Mesendoderm (in vitro differentiated cells): Measurements from ENCODE around the gene CLDN3.

Experiments
- DNase-seq: peaks from one replicate; pipeline ENCODE4 v3.0.0; 2013
- H2AK5ac ChIP-seq: 2 replicates; pipeline ENCODE4 v1.6.1; 2013; ENCODE audit warnings: low read length, inconsistent platforms
- H2BK120ac ChIP-seq: 2 replicates; pipeline ENCODE4 v1.6.1; 2013; ENCODE audit warnings: low read depth, mild to moderate bottlenecking, low read length, moderate library complexity, mixed read lengths
- H2BK15ac ChIP-seq: replicated peaks from 2 replicates; pipeline ENCODE4 v1.6.1; 2013; ENCODE audit warnings: low read depth, mild to moderate bottlenecking, moderate library complexity
- H2BK5ac ChIP-seq: 2 replicates; pipeline ENCODE4 v1.6.1; 2013; ENCODE audit warnings: low read length, inconsistent platforms
- H3K18ac ChIP-seq: 2 replicates; pipeline ENCODE4 v1.6.1; 2013; ENCODE audit warnings: mild to moderate bottlenecking, low read length, mixed read lengths
- H3K23ac ChIP-seq: one replicate; pipeline ENCODE4 v1.6.1; 2013; ENCODE audit warnings: low read length
- H3K27ac ChIP-seq: 2 replicates; pipeline ENCODE4 v1.5.1; 2013; ENCODE audit warnings: low read depth, mild to moderate bottlenecking, inconsistent platforms, low read length, moderate library complexity
- H3K27me3 ChIP-seq: 2 replicates; pipeline ENCODE4 v1.6.1; 2013; ENCODE audit warnings: low read length, control low read depth, mild to moderate bottlenecking, inconsistent platforms; ENCODE audit not compliant: insufficient read depth, poor library complexity
- H3K36me3 ChIP-seq: 2 replicates; pipeline ENCODE4 v1.6.1; 2013; ENCODE audit warnings: low read length, inconsistent platforms; ENCODE audit not compliant: control insufficient read depth, insufficient read depth
- H3K4ac ChIP-seq: one replicate; pipeline ENCODE4 v1.6.1; 2013; ENCODE audit warnings: low read depth, mild to moderate bottlenecking, low read length, moderate library complexity
- H3K4me1 ChIP-seq: 2 replicates; pipeline ENCODE4 v1.6.1; 2013; ENCODE audit warnings: low read depth, low read length, inconsistent platforms; ENCODE audit not compliant: control insufficient read depth
- H3K4me2 ChIP-seq: 2 replicates; pipeline ENCODE4 v1.6.1; 2013; ENCODE audit warnings: low read length
- H3K4me3 ChIP-seq: 2 replicates; pipeline ENCODE4 v1.5.1; 2013; ENCODE audit warnings: mild to moderate bottlenecking, low read length
- H3K56ac ChIP-seq: one replicate; pipeline ENCODE4 v1.6.1; 2013; ENCODE audit warnings: low read length
- H3K79me1 ChIP-seq: 2 replicates; pipeline ENCODE4 v1.6.1; 2013; ENCODE audit warnings: low read length, inconsistent platforms
- H3K79me2 ChIP-seq: 2 replicates; pipeline ENCODE4 v1.6.1; 2013; ENCODE audit warnings: mild to moderate bottlenecking, low read length; ENCODE audit not compliant: control insufficient read depth, insufficient read depth
- H3K9ac ChIP-seq: 2 replicates; pipeline ENCODE4 v1.6.1; 2013; ENCODE audit warnings: low read length, inconsistent platforms
- H4K5ac ChIP-seq: one replicate; pipeline ENCODE4 v1.6.1; 2013; ENCODE audit warnings: low read length
- H4K8ac ChIP-seq: one replicate; pipeline ENCODE4 v1.6.1; 2013; ENCODE audit warnings: low read depth, mild to moderate bottlenecking, control low read depth, low read length, moderate library complexity
- whole genome bisulfite sequencing: extraction: QIAGEN DNeasy Blood & Tissue Kit; methylation state at CpG from one replicate; pipeline ENCODE4 v1.1.7; 2013; ENCODE audit warnings: low lambda C conversion rate, missing lambda C conversion rate; ENCODE audit not compliant: insufficient coverage; ENCODE audit errors: extremely low coverage; 5-methylcytosine and 5-hydroxymethylcytosine counted together

CLDN3 gene

DNA sequence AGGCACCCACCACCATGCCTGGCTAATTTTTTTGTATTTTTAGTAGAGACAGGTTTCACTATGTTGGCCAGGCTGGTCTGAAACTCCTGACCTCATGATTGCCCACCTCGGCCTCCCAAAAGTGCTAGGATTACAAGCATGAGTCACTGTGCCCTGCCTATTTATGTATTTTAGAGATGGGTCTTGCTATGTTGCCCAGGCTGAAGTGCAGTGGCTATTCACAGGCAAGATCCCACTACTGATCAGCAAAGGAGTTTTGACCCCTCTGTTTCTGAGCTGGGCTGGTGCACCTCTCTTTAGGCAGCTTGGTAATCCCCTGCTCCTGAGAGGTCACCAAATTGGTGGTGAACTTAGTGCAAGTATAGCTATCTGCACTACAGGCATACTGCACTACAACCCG is 37.7 kb downstream of the CLDN3 start:
- H3K27me3 ChIP-seq: no peaks in the 10 kb centered on the region
- H3K56ac ChIP-seq: no peak overlapping the region
- H3K4me2 ChIP-seq: no peak overlapping the region
- no peaks in the 10 kb centered on the region for H3K36me3 ChIP-seq
- H2BK5ac ChIP-seq: no peak overlapping the region
- no peak overlapping the region for H3K4me3 ChIP-seq
- H3K79me2 ChIP-seq: no peaks in the 10 kb centered on the region
- H4K5ac ChIP-seq: no peak overlapping the region
- no CpG with 5 or more reads among the region's 2 CpGs for WGBS
- H3K27ac ChIP-seq: no peak overlapping the region
- H2BK120ac ChIP-seq: no peak overlapping the region
- no peak overlapping the region for H3K23ac ChIP-seq
- peaks cover under 1% of the 10 kb centered on the region for H3K79me1 ChIP-seq
- H3K18ac ChIP-seq: no peak overlapping the region
- H3K4ac ChIP-seq: no peak overlapping the region
- no peaks in the 10 kb centered on the region for H3K4me1 ChIP-seq
- DNase-seq: no peak
- H2BK15ac ChIP-seq: no peak overlapping the region
- H3K9ac ChIP-seq: no peak overlapping the region
- no peak overlapping the region for H4K8ac ChIP-seq
- no peak overlapping the region for H2AK5ac ChIP-seq

DNA sequence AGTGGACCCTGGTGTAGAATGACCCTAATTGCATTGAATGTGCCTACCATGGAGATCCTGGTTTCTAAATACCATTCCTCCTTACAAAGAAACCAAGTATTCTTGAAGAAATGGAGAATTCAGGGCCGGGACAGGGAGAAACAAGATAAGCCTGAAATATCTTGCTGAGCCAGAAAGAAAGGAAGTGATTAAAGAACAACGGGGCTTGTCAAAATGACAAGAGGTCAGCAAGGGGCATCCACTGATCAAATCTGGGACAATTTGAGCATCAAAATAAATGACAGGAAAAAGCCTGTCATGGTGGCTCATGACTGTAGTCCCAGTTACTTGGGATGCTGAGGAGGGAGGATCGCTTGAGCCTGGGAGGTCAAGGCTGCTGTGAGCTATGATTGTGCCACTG is 39.6 kb downstream of the CLDN3 start:
- H3K79me1 ChIP-seq: no peaks in the 10 kb centered on the region
- no peak overlapping the region for H3K9ac ChIP-seq
- no peaks in the 10 kb centered on the region for H3K27me3 ChIP-seq
- no peaks in the 10 kb centered on the region for H3K4me1 ChIP-seq
- H4K8ac ChIP-seq: no peak overlapping the region
- H4K5ac ChIP-seq: no peak overlapping the region
- no peak overlapping the region for H3K27ac ChIP-seq
- H3K79me2 ChIP-seq: no peaks in the 10 kb centered on the region
- H2BK5ac ChIP-seq: no peak overlapping the region
- no peak for DNase-seq
- H2BK120ac ChIP-seq: no peak overlapping the region
- no CpG with 5 or more reads among the region's 3 CpGs for WGBS
- no peak overlapping the region for H3K4me2 ChIP-seq
- H3K18ac ChIP-seq: no peak overlapping the region
- no peak overlapping the region for H3K4ac ChIP-seq
- no peaks in the 10 kb centered on the region for H3K36me3 ChIP-seq
- no peak overlapping the region for H3K4me3 ChIP-seq
- H3K23ac ChIP-seq: no peak overlapping the region
- no peak overlapping the region for H2AK5ac ChIP-seq
- H3K56ac ChIP-seq: no peak overlapping the region
- no peak overlapping the region for H2BK15ac ChIP-seq

DNA sequence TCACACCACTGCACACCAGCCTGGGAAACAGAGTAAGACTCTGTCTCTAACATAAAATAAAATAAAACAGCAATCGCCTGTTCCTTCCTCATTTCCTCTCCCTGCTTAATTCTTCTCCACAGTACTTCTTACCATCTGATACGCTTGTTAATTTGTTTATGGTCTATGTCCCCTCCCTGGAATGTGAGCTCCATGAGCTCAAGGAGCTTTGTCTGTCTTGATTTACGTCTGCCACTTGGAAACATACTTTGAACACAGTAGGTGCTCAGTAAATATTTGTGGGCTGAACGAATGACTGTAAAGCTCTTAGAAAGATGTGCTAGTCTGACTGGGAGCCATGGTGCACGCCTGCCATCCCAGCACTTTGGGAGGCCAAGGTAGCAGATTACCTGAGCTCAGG is 41.5 kb downstream of the CLDN3 start:
- H3K4me3 ChIP-seq: no peak overlapping the region
- H3K79me2 ChIP-seq: no peaks in the 10 kb centered on the region
- H3K4me2 ChIP-seq: no peak overlapping the region
- no peak overlapping the region for H4K5ac ChIP-seq
- H3K9ac ChIP-seq: no peak overlapping the region
- H3K27ac ChIP-seq: no peak overlapping the region
- no peaks in the 10 kb centered on the region for H3K4me1 ChIP-seq
- no peak overlapping the region for H4K8ac ChIP-seq
- H3K27me3 ChIP-seq: no peaks in the 10 kb centered on the region
- WGBS: no CpG with 5 or more reads among the region's 5 CpGs
- no peak overlapping the region for H2BK5ac ChIP-seq
- H3K23ac ChIP-seq: no peak overlapping the region
- no peak overlapping the region for H3K56ac ChIP-seq
- no peaks in the 10 kb centered on the region for H3K36me3 ChIP-seq
- no peak overlapping the region for H2AK5ac ChIP-seq
- no peaks in the 10 kb centered on the region for H3K79me1 ChIP-seq
- H3K4ac ChIP-seq: no peak overlapping the region
- no peak for DNase-seq
- no peak overlapping the region for H3K18ac ChIP-seq
- H2BK15ac ChIP-seq: no peak overlapping the region
- no peak overlapping the region for H2BK120ac ChIP-seq

DNA sequence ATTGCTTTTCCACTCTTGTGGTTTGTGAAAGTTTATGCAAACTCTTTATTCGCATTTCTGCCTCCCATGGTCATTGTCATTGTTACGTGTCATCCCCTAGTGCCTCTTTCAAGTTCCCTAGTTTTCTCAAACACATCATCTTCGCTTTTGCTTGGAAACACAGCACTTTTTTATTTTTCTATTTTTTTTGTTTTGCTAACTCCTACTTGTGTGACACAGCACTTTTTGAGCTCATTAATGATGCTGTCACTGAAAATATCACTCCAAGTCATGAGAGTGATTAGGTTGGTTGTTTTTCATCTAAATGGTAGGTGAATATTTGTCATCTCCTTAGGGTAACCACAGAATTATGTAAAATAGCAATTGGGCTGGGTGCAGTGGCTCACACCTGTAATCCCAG is 42.1 kb downstream of the CLDN3 start:
- no peak overlapping the region for H3K56ac ChIP-seq
- H3K4me3 ChIP-seq: no peak overlapping the region
- no peak overlapping the region for H3K4ac ChIP-seq
- H3K23ac ChIP-seq: no peak overlapping the region
- no peaks in the 10 kb centered on the region for H3K79me1 ChIP-seq
- no peaks in the 10 kb centered on the region for H3K27me3 ChIP-seq
- H3K4me1 ChIP-seq: no peaks in the 10 kb centered on the region
- H3K9ac ChIP-seq: no peak overlapping the region
- WGBS: no CpG with 5 or more reads among the region's 3 CpGs
- no peak overlapping the region for H4K8ac ChIP-seq
- no peak overlapping the region for H2BK120ac ChIP-seq
- H3K79me2 ChIP-seq: no peaks in the 10 kb centered on the region
- H3K36me3 ChIP-seq: no peaks in the 10 kb centered on the region
- no peak overlapping the region for H3K27ac ChIP-seq
- H2BK15ac ChIP-seq: no peak overlapping the region
- H2AK5ac ChIP-seq: no peak overlapping the region
- H3K18ac ChIP-seq: no peak overlapping the region
- no peak overlapping the region for H4K5ac ChIP-seq
- no peak overlapping the region for H2BK5ac ChIP-seq
- no peak for DNase-seq
- no peak overlapping the region for H3K4me2 ChIP-seq

DNA sequence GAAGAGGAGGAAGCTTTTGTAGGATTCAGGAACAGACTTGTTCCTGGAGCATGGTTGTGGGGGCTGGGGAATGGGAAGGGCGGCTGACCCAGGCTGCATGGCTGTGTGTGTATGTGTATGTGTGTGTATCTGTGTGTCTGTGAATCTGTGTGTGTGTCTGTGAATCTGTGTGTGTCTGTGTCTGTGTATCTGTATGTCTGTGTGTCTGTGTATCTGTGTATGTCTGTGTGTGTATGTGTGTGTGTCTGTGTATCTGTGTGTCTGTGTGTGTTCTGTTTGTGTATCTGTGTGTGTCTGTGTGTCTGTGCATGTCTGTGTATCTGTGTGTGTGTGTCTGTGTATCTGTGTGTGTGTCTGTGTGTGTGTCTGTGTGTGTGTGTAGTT is 44.0 kb downstream of the CLDN3 start:
- H3K4ac ChIP-seq: no peak overlapping the region
- no peak overlapping the region for H3K27ac ChIP-seq
- no peaks in the 10 kb centered on the region for H3K79me1 ChIP-seq
- no peak overlapping the region for H2BK15ac ChIP-seq
- no peaks in the 10 kb centered on the region for H3K4me1 ChIP-seq
- no peak overlapping the region for H2AK5ac ChIP-seq
- no peaks in the 10 kb centered on the region for H3K79me2 ChIP-seq
- no peak overlapping the region for H3K56ac ChIP-seq
- H2BK120ac ChIP-seq: no peak overlapping the region
- H4K8ac ChIP-seq: no peak overlapping the region
- WGBS: no CpG with 5 or more reads among the region's 1 CpG
- H2BK5ac ChIP-seq: no peak overlapping the region
- H3K9ac ChIP-seq: no peak overlapping the region
- H3K23ac ChIP-seq: no peak overlapping the region
- no peak overlapping the region for H3K4me2 ChIP-seq
- H4K5ac ChIP-seq: no peak overlapping the region
- DNase-seq: no peak
- H3K36me3 ChIP-seq: no peaks in the 10 kb centered on the region
- no peak overlapping the region for H3K4me3 ChIP-seq
- no peak overlapping the region for H3K18ac ChIP-seq
- no peaks in the 10 kb centered on the region for H3K27me3 ChIP-seq

DNA sequence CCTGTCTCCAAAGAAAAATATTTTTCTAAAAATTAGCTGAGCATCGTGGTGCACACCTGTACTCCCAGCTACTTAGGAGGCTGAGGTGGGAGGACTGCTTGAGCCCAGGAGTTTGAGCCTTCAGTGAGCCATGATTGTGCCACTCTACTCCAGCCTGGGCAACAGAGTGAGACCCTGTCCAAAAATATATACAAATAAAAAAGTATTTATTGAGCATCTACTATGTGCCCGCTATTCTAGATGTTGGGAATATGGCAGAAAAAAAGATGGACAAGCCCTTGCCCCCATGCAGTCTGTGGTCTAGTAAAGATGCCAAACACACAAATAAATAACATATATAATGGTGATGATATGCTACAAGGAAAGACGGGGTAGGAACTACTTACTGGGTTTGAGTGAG is 46.3 kb downstream of the CLDN3 start:
- WGBS: no CpG with 5 or more reads among the region's 3 CpGs
- H3K27ac ChIP-seq: no peak overlapping the region

More for the DNA sequence above, 46.3 kb downstream of the CLDN3 start:
- Histone ChIP-seq H4K5ac (no peak overlapping the region), H3K56ac (no peak overlapping the region), H3K4me3 (no peak overlapping the region), H3K79me1 (no peaks in the 10 kb centered on the region), H3K4me1 (no peaks in the 10 kb centered on the region), H2BK15ac (no peak overlapping the region), H2BK120ac (no peak overlapping the region), H3K18ac (no peak overlapping the region), H3K27me3 (peaks cover 2% of the 10 kb centered on the region), H3K23ac (no peak overlapping the region), H3K4ac (no peak overlapping the region), H2BK5ac (no peak overlapping the region), H2AK5ac (no peak overlapping the region), H4K8ac (no peak overlapping the region), H3K79me2 (no peaks in the 10 kb centered on the region), H3K36me3 (no peaks in the 10 kb centered on the region), H3K9ac (no peak overlapping the region), H3K4me2 (no peak overlapping the region)
- no peak for DNase-seq
